ENCODE data around the gene CRYBA2. TPM values are rescaled to one million over a fixed set of nuclear protein-coding genes. Genes with fewer than 3 reads are reported as not detected.

The CRYBA2 gene
- total RNA-seq, 4 donors from 2014 or later = not detected

GRCh38 chr2:219023045-219023605 is 29.9 kb upstream of the CRYBA2 start:
- no peak for DNase-seq (ENCODE audit: low spot score)
- no peak for TF ChIP-seq CTCF (IDR thresholded peaks at IDR 0.05)
- ATAC-seq (ENCODE audit: low FRiP score) = no peak

GRCh38 chr2:219022616-219023015 is 29.4 kb upstream of the CRYBA2 start:
- ATAC-seq (ENCODE audit: low FRiP score) (no peak), DNase-seq (ENCODE audit: low spot score) (no peak)
- TF ChIP-seq CTCF (IDR thresholded peaks at IDR 0.05) = no peak

DNA sequence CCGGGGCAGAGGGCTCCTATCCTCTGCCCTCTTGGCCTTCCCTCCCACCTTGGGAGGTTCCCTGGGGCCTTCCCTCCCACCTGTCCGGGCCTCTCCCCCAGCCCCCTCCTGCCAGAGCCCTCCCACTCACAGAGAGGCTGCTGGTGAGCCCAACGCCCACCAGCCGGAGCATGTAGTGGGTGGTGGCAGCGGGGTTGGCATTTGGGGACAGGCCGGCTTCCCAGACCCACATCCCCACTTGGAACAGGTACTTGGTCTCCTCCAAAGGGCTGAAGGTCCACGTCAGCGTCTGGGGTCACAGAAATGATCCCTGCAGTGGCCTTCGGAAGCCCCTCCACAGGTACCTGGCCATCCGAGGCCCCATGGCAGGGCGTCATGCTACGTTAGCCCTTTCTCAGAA is 28.8 kb upstream of the CRYBA2 start:
- no peak for ATAC-seq (ENCODE audit: low FRiP score)
- no peak for TF ChIP-seq CTCF (IDR thresholded peaks at IDR 0.05)
- no peak for DNase-seq (ENCODE audit: low spot score)

- no peak for TF ChIP-seq CTCF (IDR thresholded peaks at IDR 0.05)
- no peak for ATAC-seq (ENCODE audit: low FRiP score)
- DNase-seq (ENCODE audit: low spot score) = no peak
Observed at GRCh38 chr2:219021591-219021990, 28.4 kb upstream of the CRYBA2 start.

- no peak for TF ChIP-seq CTCF (IDR thresholded peaks at IDR 0.05)
- no peak for DNase-seq (ENCODE audit: low spot score)
- no peak for ATAC-seq (ENCODE audit: low FRiP score)
Observed at GRCh38 chr2:219020604-219021365, 27.6 kb upstream of the CRYBA2 start.

DNA sequence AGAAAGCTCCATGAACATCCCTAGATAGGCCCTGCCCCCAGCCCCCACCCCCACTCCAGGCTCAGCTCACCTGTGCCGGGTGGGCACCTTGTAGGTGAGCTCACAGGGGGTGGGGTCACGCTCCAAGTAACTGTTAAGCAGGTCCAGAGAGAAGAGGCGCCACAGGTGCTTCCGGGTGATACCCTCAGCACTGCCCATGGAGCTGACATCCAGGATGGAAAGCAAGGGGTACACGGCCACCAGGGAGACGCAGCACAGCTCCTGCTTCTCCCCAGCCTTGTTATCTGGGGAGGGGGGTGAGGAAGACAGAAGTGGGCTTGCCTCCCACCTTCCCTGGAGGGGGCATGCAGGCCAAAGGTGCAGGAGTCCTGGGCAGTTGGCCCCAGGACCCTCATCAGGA is 26.2 kb upstream of the CRYBA2 start:
- ATAC-seq (ENCODE audit: low FRiP score) (no peak), DNase-seq (ENCODE audit: low spot score) (no peak)
- no peak for TF ChIP-seq CTCF (IDR thresholded peaks at IDR 0.05)

DNA sequence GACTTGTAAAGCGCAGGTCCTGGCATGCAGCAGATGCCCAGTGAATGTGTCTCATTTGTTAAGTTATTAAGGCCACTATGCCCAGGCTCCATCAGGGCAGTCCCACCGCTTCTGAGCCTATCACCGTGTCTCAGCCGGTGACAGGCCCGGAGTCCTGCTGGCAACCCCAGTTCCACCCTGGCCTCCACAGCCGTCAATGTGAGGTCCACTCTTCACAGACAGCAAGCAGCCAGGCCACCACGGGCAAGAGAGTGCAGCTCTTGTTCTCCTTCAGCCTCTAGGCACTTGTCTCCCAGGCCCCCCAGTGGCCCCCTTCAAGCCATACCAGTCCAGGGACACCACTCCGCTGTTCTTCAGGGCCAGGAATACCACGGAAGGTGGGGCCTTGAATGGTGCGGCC is 25.5 kb upstream of the CRYBA2 start:
- no peak for TF ChIP-seq CTCF (IDR thresholded peaks at IDR 0.05)
- DNase-seq (ENCODE audit: low spot score) = no peak
- no peak for ATAC-seq (ENCODE audit: low FRiP score)
